Mucosa of rectum (tissue), 2 donors: ENCODE measurements around the gene IP6K2.

ENCODE experiments used
- H3K27ac ChIP-seq, 2 donors: one replicate each; pipeline ENCODE4 v1.7.0; 2013; ENCODE audit warnings: inconsistent platforms in 2 of 2, low read depth in 2 of 2, low read length in 2 of 2
- H3K27me3 ChIP-seq, 2 donors: one replicate each; pipeline ENCODE4 v1.7.0; 2013; ENCODE audit warnings: low read length in 2 of 2; ENCODE audit not compliant: control insufficient read depth in 2 of 2, insufficient read depth in 2 of 2
- H3K36me3 ChIP-seq, 2 donors: one replicate each; pipeline ENCODE4 v1.7.0; 2013; ENCODE audit warnings: low read length in 2 of 2; ENCODE audit not compliant: control insufficient read depth in 2 of 2, insufficient read depth in 2 of 2
- H3K4me1 ChIP-seq, 2 donors: one replicate each; pipeline ENCODE4 v1.7.0; 2013; ENCODE audit warnings: low read length in 2 of 2, mild to moderate bottlenecking in 1 of 2; ENCODE audit not compliant: control insufficient read depth in 2 of 2, insufficient read depth in 2 of 2
- H3K4me3 ChIP-seq, 2 donors: one replicate each; pipeline ENCODE4 v1.7.0; 2013; ENCODE audit warnings: low read length in 2 of 2
- H3K9ac ChIP-seq, 2 donors: one replicate each; pipeline ENCODE4 v1.7.0; 2013; ENCODE audit warnings: low read length in 2 of 2, low read depth in 1 of 2, mild to moderate bottlenecking in 1 of 2
- H3K9me3 ChIP-seq, 2 donors: one replicate each; pipeline ENCODE4 v1.7.0; 2013; ENCODE audit warnings: low read length in 2 of 2; ENCODE audit not compliant: control insufficient read depth in 2 of 2
- donor health status: healthy.
- donor health status: Normal muscosa, but diverticular disease.

The IP6K2 gene

GRCh38 chr3:48644898-48645760, 71.9 kb downstream of the IP6K2 start:
- H3K9ac ChIP-seq, result no peak overlapping the region
- H3K36me3 ChIP-seq, result no peaks in the 10 kb centered on the region
- H3K27me3 ChIP-seq, result no peaks in the 10 kb centered on the region
- H3K27ac ChIP-seq, result no peak overlapping the region
- no peak overlapping the region for H3K4me3 ChIP-seq
- H3K9me3 ChIP-seq, result no peaks in the 10 kb centered on the region
- no peaks in the 10 kb centered on the region for H3K4me1 ChIP-seq

- Histone ChIP-seq H3K27me3 (no peaks in the 10 kb centered on the region), H3K9me3 (no peaks in the 10 kb centered on the region), H3K27ac (no peak overlapping the region), H3K9ac (no peak overlapping the region), H3K4me3 (no peak overlapping the region), H3K4me1 (no peaks in the 10 kb centered on the region), H3K36me3 (no peaks in the 10 kb centered on the region)
Observed at GRCh38 chr3:48642605-48643004, 74.4 kb downstream of the IP6K2 start.

GRCh38 chr3:48641396-48641795, 75.6 kb downstream of the IP6K2 start:
- Histone ChIP-seq H3K36me3 (no peaks in the 10 kb centered on the region), H3K4me1 (peaks cover 0 to under 1% of the 10 kb centered on the region in 2 donors), H3K27me3 (no peaks in the 10 kb centered on the region), H3K27ac (no peak overlapping the region), H3K9ac (no peak overlapping the region), H3K9me3 (no peaks in the 10 kb centered on the region), H3K4me3 (no peak overlapping the region)

- no peak overlapping the region for H3K27ac ChIP-seq
- H3K36me3 ChIP-seq, result no peaks in the 10 kb centered on the region
- H3K27me3 ChIP-seq, result no peaks in the 10 kb centered on the region
- no peaks in the 10 kb centered on the region for H3K9me3 ChIP-seq
- peaks cover 7 to 9% of the 10 kb centered on the region in 2 donors for H3K4me1 ChIP-seq
- H3K9ac ChIP-seq, result no peak overlapping the region
- H3K4me3 ChIP-seq, result no peak overlapping the region
Observed at GRCh38 chr3:48639944-48640606, 76.9 kb downstream of the IP6K2 start.
